Right forelimb (tissue), 1 donor: Measurements from ENCODE around the gene ANO2.

Experiments used
- DNase-seq: peaks from one replicate; pipeline ENCODE4 v3.0.0-alpha.2; 2018

Gene ANO2

DNA sequence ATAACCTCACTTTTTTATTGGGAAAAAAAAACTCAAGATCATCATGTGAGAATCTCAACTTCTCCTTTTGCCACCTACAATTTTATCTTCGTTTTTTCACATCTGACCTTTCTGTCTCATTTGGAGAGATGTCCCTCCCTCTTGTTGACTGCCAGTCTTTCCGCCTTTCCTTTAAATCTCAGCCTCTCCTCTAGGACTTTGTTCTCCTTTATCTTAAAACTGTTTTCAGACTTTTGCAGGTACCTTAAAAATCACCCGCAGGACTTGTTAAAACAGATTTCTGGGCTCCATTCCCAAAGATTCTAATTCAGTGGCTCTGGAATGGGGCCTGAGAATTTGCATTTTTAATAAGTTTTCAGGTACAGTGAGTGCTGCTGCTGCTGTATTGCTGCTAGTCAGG, 289.9 kb downstream of the ANO2 start:
- no peak for DNase-seq

- DNase-seq: no peak
Measured at GRCh38 chr12:5654019-5654418, 291.0 kb downstream of the ANO2 start.

DNA sequence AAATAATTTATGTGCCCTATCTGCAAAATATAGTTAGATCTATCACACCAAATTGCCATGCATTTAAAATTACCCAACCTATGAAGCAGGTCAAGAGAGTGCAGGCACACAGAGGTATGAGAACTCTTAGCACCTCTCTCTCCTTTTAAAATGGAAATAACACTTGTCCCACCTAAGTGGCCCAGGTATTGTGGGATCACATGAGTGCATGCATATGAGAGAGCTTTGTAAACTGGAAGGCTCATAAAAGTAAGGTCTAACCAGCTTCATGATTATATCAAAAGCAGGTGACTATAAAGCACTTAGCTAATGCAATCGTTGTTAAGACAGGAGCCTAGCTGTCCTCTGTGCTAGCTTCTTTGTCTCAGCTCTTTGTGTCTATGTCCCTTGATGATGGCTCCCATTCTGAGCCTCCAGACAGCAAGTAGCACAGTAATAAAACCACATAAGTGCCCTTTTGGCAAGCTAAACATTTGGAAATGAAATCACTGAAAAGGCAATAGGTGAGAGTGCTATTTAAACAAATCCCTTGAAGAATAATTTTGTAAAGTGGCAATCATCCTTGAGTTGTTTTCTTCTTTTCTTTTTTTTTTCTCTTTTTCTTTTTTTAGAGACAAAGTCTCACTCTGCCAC, 294.1 kb downstream of the ANO2 start:
- DNase-seq: no peak

GRCh38 chr12:5650281-5650680, 294.8 kb downstream of the ANO2 start:
- no peak for DNase-seq

DNA sequence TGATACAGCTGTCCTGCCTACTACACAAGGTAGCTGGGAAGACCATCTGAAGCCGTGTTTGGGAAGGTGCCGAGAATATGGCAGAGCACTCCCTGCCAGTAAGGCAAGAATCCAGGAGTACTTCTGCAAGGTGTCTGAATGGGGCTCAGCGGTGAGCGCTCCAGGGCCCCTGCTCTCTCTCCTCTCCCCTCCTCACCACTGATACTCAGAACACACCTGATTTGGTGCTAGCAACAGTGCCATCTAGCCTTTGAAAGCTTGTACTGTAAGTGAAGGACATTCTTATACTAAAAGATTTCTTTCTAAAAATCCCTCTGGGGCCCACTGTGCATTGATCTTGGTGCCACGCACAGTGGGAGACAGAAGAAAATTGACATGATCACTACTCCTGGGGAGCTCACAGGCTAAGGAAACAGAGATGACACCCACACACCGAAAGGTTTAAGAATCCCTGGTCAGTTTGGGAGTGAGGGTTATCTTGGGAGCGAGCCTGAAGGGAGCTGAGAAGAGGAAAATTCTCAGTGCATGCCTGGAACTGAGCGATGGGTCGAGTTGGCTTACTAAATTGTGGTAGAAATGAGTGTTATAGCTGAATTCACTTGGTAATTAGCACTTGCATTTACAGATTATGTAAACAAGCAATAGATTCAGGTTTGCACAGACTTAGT, 296.2 kb downstream of the ANO2 start:
- DNase-seq: no peak

DNA sequence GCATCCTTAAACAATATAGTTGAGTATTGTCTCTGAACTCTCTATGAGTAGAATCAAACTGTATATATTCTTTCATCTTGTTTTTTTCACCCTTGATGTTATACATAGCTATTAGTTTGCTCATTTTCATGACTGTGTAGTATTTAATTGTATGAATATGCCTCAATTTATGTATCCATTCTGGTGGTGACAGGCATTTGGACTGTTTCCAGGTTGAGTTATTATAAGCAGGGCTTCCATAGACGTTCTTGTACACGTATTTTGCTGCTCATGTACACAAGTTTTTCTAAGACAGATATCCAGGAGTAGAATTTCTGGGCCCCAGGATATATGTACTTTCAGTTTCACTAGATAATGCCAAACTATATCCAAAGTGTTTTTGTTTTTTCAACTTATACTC, 301.8 kb downstream of the ANO2 start:
- DNase-seq: no peak

DNA sequence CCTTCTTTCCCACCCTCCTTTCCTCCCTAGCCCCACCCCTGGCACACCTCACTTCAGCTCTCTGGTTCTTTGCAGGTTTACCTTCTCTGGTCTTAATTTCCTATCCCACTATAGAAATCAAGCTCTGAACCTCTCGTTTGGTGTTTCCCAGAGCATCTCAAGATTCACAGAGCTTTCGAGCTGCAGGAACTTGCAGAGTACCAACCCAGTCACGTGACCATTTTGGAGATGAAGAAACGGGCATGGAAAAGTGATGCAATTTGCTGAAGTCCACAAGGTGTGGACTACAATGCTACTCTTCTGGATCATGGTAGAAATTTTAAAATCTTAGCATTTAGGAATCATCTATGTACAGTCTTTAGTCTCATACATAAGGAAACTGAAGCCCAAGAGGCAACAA, 307.4 kb downstream of the ANO2 start:
- no peak for DNase-seq

DNA sequence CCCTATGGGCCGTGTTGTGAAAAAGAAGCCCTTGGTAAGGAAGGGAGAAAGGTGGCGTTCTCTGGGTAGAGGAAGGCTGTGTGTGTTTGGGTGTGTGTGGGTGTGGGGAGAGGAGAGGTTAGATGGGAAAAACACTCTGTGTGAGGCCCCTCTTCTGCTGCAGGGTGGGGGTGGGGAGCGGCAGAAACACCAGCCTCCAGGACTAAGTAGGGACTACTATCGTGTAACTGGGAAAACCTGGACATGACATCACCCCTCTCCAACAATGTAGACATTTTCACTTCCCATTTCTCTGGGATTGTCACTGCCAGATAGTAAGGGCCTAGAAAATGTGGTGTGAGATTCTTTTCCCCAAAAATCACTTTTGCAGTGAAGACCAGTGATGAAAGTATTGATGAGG, 308.2 kb downstream of the ANO2 start:
- DNase-seq: no peak

DNA sequence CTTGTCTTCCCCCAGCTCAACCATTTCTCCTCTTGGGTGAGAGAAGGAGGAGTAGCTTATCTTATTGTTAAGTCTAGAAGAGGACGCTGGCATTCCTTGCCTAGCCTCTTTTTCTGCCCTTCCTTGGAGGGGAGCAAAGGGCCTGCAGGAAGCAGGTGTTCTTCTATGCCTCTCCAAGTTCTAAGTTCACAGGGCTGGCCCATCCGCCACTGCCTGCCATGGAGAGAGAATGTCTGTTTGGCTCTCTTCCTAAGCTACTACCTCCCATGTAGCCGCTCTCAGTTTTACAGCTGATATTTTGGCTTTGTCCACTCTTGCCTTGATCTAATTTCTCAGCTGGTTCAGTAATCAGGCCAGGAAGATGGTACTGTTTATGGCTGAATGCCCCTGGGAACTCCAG, 312.0 kb downstream of the ANO2 start:
- DNase-seq: no peak

- DNase-seq: no peak
Measured at GRCh38 chr12:5632453-5632852, 312.6 kb downstream of the ANO2 start.

DNA sequence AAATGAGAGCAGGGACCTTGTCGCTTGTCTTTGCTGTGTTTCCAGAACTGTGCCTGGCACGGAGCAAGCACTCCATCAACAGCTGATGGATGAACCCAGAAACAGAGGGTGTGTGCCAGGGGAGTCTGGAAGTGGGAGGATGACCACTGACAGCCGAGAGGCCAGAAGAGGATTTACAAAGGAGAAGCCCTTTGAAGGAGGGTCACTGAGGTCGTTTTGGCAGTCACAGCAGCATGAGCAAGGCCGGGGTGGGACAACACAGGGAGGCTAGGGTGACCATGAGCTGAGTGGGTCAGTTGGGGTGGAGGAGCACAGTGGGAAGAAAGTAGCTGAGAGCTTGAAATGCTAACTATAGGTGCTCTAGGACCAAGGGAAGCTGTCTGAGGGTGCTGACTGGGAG, 313.6 kb downstream of the ANO2 start:
- DNase-seq: no peak

GRCh38 chr12:5630726-5631125, 314.3 kb downstream of the ANO2 start:
- DNase-seq: no peak

DNA sequence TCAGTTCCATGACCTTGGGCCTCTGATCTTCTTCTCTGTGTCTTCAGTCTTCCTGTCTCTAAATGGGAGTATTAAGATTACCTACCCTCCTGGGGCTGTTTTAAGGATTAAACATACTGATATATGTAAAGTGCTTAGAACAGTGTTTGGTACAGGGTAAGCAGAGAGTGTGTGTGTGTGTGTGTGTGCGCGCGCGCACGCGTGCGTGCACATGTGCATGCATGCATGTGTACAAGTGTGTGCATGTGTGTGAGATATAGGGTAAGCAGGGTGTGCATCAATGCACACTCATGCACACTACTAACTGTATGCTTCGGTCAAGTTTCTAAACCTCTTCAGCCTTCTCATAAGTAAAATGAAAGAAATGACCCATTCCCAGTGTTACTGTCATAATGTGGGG, 316.6 kb downstream of the ANO2 start:
- DNase-seq: no peak

DNA sequence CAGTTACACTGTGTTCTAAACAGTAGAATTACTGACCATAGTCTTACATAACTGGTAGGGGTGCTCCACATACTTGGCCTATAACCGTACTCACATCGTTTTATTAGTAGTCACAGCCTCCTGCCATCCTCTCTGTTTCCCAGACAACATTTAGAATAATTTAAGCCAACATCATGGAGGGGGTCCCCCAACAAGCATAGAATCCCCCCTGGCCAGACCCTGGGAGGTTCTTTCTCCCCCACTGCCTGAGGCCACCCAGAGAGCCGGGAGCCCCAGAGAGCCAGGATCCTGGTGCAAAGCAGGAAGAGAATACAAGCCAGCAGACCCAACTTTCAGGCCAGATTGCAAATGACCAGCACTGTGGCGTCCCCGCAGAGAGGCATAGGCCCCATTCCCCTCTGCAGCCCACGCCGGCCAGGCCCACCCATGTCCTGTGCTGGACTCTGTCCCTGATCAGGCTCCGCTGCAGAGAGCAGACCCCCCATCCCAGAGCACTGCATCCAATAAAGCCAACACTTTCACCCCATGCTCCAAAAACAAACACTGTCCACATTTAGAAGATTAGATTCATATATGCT, 317.9 kb downstream of the ANO2 start:
- no peak for DNase-seq

- no peak for DNase-seq
Measured at GRCh38 chr12:5626151-5626550, 318.9 kb downstream of the ANO2 start.

- DNase-seq: no peak
Measured at GRCh38 chr12:5624486-5625272, 320.4 kb downstream of the ANO2 start.

GRCh38 chr12:5623411-5623810, 321.6 kb downstream of the ANO2 start:
- no peak for DNase-seq

DNA sequence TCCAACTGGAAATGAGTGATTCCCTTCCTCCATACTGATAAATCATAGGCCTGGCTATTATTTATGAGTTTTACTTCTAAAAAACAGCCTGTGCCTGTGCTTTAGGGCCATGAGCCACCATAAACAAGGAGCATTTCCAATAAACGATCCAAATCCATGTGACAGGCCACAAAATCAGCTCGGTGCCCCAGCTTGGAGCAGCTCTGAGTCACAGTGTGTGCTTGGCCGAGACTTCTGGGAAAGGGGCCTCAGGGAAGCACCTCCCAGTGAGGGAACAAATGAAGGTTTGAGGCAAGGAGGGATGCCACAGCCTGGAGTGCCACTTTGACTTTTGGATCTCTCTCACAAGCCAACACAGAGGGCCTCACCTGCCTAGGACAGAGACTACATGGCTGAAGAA, 322.8 kb downstream of the ANO2 start:
- no peak for DNase-seq

DNA sequence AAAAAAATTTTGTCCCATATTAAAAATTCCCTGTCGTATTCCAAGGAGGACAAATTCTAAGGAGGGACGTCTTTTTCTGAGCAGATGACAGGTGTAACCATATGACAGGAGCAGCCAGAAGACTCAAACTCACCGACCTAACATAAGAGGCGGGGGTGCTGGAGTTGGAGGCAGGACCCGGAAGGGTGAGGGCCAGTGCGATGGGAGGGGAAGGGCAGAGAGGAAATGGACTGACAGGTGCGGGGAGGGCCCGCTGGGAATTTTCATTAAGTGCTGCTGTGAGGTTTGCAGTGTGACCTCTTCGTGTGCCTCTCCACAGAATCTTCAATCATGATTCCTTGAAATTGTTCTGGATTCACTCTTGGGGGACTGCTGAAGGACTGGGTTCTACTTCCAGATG, 323.7 kb downstream of the ANO2 start:
- no peak for DNase-seq

DNA sequence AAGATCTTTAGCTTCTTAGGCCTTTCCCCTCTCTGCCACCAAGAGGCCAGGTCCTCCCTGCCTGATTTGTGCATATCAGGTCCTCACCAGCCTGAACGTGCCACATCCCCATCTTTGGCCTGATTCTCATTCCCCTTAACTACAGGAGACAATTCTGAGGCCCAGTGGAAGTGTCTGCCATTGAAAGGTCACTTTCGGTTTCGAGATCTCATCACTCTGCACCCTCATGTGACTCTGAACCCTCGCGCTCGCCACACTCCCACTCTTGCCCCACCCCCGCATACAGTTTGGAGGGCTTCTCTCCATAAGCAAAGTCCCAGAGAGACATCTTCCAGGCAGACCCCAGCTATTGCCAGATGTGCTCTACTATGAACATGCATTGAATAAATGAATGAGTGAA, 324.2 kb downstream of the ANO2 start:
- DNase-seq: no peak

GRCh38 chr12:5619628-5620027, 325.4 kb downstream of the ANO2 start:
- no peak for DNase-seq

DNA sequence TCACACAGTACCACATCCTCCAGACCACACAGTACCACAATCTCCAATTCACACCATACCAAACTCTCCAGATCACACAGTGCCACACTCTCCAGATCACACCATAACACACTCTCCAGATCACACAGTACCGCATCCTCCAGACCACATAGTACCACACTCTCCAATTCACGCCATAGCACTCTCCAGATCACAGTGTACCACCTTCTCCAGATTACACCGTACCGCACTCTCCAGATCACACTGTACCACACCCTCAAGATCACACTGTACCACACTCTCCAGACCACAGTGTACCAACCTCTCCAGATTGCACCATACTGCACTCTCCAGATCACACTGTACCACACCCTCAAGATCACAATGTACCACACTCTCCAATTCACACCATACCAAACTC, 328.2 kb downstream of the ANO2 start:
- DNase-seq: no peak

GRCh38 chr12:5615760-5616159, 329.3 kb downstream of the ANO2 start:
- no peak for DNase-seq

DNA sequence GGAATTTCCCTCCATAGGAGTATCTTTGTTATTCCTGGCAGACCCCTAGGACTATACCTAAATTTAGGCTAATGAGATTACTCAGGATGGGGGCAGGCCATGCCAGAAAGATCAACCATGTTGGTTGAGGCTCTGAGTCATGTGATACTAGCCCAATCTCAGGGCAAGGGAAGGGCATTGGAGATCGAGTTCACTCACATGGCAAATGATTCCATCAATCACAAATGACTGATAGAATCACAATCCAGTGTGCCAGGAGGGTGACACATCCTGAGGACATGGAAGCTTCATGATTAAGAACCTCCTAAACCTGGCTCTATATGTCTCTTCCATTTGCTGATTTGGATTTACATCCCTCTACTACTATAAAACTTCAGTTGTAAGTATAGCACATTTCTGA, 330.8 kb downstream of the ANO2 start:
- no peak for DNase-seq
